ENCODE data around the gene BCL7A.
A peak's percentile ranks its signal among the peaks of the same experiment; 100 is the strongest.

BCL7A gene

GRCh38 chr12:122082621-122083356 is 61.1 kb downstream of the BCL7A start:
- no peak overlapping the region for H3K4me2 ChIP-seq (ENCODE audit: low read length)
- peaks cover 5% of the 10 kb centered on the region for H3K36me3 ChIP-seq (ENCODE audit: control insufficient read depth, insufficient read depth, low read length)
- no peak overlapping the region for H3K4ac ChIP-seq (ENCODE audit: low read depth, low read length)
- H4K8ac ChIP-seq (ENCODE audit: low read depth, low read length) = no peak overlapping the region
- H4K5ac ChIP-seq (ENCODE audit: low read length) = no peak overlapping the region
- no peak overlapping the region for H3K27ac ChIP-seq (ENCODE audit: low read depth, low read length)
- H2BK5ac ChIP-seq (ENCODE audit: low read length) = no peak overlapping the region
- no peaks in the 10 kb centered on the region for H3K27me3 ChIP-seq (ENCODE audit: insufficient read depth, low read length, poor library complexity)
- H3K9ac ChIP-seq (ENCODE audit: low read length) = no peak overlapping the region
- no peak overlapping the region for H3K23ac ChIP-seq (ENCODE audit: low read length)
- H3K4me3 ChIP-seq (ENCODE audit: low read length) = no peak overlapping the region
- peak; percentile 69 for DNase-seq
- no peak overlapping the region for H3K56ac ChIP-seq (ENCODE audit: low read length)
- H3K18ac ChIP-seq (ENCODE audit: low read length) = no peak overlapping the region
- no peak overlapping the region for H2AK5ac ChIP-seq (ENCODE audit: low read length)
- no CpG with 5 or more reads among the region's 6 CpGs for WGBS (ENCODE audit: extremely low coverage, insufficient coverage, low lambda C conversion rate)
- no peak overlapping the region for H2BK120ac ChIP-seq (ENCODE audit: low read depth, low read length)
- no peak overlapping the region for H2BK15ac ChIP-seq (replicated peaks; ENCODE audit: low read depth)
- H3K4me1 ChIP-seq (ENCODE audit: control insufficient read depth, low read depth, low read length) = peaks cover 9% of the 10 kb centered on the region
- H3K79me1 ChIP-seq (ENCODE audit: low read length) = peaks cover 38% of the 10 kb centered on the region
- H3K79me2 ChIP-seq (ENCODE audit: control insufficient read depth, insufficient read depth, low read length) = peaks cover 53% of the 10 kb centered on the region

GRCh38 chr12:122084857-122085405 is 63.2 kb downstream of the BCL7A start:
- no peak overlapping the region for H4K5ac ChIP-seq (ENCODE audit: low read length)

GRCh38 chr12:122085591-122085990 is 63.9 kb downstream of the BCL7A start:
- no peak for DNase-seq
- no peak overlapping the region for H3K4me2 ChIP-seq (ENCODE audit: low read length)
- no peak overlapping the region for H3K23ac ChIP-seq (ENCODE audit: low read length)
- peaks cover 30% of the 10 kb centered on the region for H3K79me1 ChIP-seq (ENCODE audit: low read length)
- peaks cover 43% of the 10 kb centered on the region for H3K79me2 ChIP-seq (ENCODE audit: control insufficient read depth, insufficient read depth, low read length)
- H3K4me3 ChIP-seq (ENCODE audit: low read length) = no peak overlapping the region
- H3K4me1 ChIP-seq (ENCODE audit: control insufficient read depth, low read depth, low read length) = peaks cover 7% of the 10 kb centered on the region
- no peak overlapping the region for H4K8ac ChIP-seq (ENCODE audit: low read depth, low read length)
- H2BK120ac ChIP-seq (ENCODE audit: low read depth, low read length) = no peak overlapping the region
- H3K36me3 ChIP-seq (ENCODE audit: control insufficient read depth, insufficient read depth, low read length) = peaks cover 5% of the 10 kb centered on the region
- H3K9ac ChIP-seq (ENCODE audit: low read length) = no peak overlapping the region
- no peak overlapping the region for H3K56ac ChIP-seq (ENCODE audit: low read length)
- no peak overlapping the region for H3K27ac ChIP-seq (ENCODE audit: low read depth, low read length)
- H2BK5ac ChIP-seq (ENCODE audit: low read length) = no peak overlapping the region
- H2AK5ac ChIP-seq (ENCODE audit: low read length) = no peak overlapping the region
- WGBS (ENCODE audit: extremely low coverage, insufficient coverage, low lambda C conversion rate) = no CpG with 5 or more reads among the region's 5 CpGs
- H2BK15ac ChIP-seq (replicated peaks; ENCODE audit: low read depth) = no peak overlapping the region
- no peak overlapping the region for H3K18ac ChIP-seq (ENCODE audit: low read length)
- H4K5ac ChIP-seq (ENCODE audit: low read length) = no peak overlapping the region
- H3K27me3 ChIP-seq (ENCODE audit: insufficient read depth, low read length, poor library complexity) = no peaks in the 10 kb centered on the region
- no peak overlapping the region for H3K4ac ChIP-seq (ENCODE audit: low read depth, low read length)

More at GRCh38 chr12:122084857-122085405, 63.2 kb downstream of the BCL7A start:
- Histone ChIP-seq H3K4me2 (ENCODE audit: low read length) (no peak overlapping the region), H2BK120ac (ENCODE audit: low read depth, low read length) (no peak overlapping the region), H3K23ac (ENCODE audit: low read length) (no peak overlapping the region), H3K4ac (ENCODE audit: low read depth, low read length) (no peak overlapping the region), H3K27me3 (ENCODE audit: insufficient read depth, low read length, poor library complexity) (no peaks in the 10 kb centered on the region), H3K79me2 (ENCODE audit: control insufficient read depth, insufficient read depth, low read length) (peaks cover 49% of the 10 kb centered on the region), H2AK5ac (ENCODE audit: low read length) (no peak overlapping the region), H2BK15ac (replicated peaks; ENCODE audit: low read depth) (no peak overlapping the region), H3K56ac (ENCODE audit: low read length) (no peak overlapping the region), H3K36me3 (ENCODE audit: control insufficient read depth, insufficient read depth, low read length) (peaks cover 5% of the 10 kb centered on the region), H4K8ac (ENCODE audit: low read depth, low read length) (no peak overlapping the region), H3K9ac (ENCODE audit: low read length) (no peak overlapping the region), H3K18ac (ENCODE audit: low read length) (no peak overlapping the region), H3K4me3 (ENCODE audit: low read length) (no peak overlapping the region), H2BK5ac (ENCODE audit: low read length) (no peak overlapping the region), H3K4me1 (ENCODE audit: control insufficient read depth, low read depth, low read length) (peaks cover 9% of the 10 kb centered on the region), H3K27ac (ENCODE audit: low read depth, low read length) (no peak overlapping the region), H3K79me1 (ENCODE audit: low read length) (peaks cover 34% of the 10 kb centered on the region)
- no CpG with 5 or more reads among the region's 13 CpGs for WGBS (ENCODE audit: extremely low coverage, insufficient coverage, low lambda C conversion rate)
- no peak for DNase-seq

- Histone ChIP-seq H3K23ac (ENCODE audit: low read length) (no peak overlapping the region), H4K5ac (ENCODE audit: low read length) (no peak overlapping the region), H3K18ac (ENCODE audit: low read length) (no peak overlapping the region), H3K4me2 (ENCODE audit: low read length) (no peak overlapping the region), H3K9ac (ENCODE audit: low read length) (no peak overlapping the region), H3K79me2 (ENCODE audit: control insufficient read depth, insufficient read depth, low read length) (peaks cover 41% of the 10 kb centered on the region), H3K56ac (ENCODE audit: low read length) (no peak overlapping the region), H3K4me1 (ENCODE audit: control insufficient read depth, low read depth, low read length) (peaks cover 7% of the 10 kb centered on the region), H2BK15ac (replicated peaks; ENCODE audit: low read depth) (no peak overlapping the region), H3K4me3 (ENCODE audit: low read length) (no peak overlapping the region), H3K27ac (ENCODE audit: low read depth, low read length) (no peak overlapping the region), H2BK5ac (ENCODE audit: low read length) (no peak overlapping the region), H3K79me1 (ENCODE audit: low read length) (peaks cover 31% of the 10 kb centered on the region), H2AK5ac (ENCODE audit: low read length) (no peak overlapping the region), H4K8ac (ENCODE audit: low read depth, low read length) (no peak overlapping the region), H3K4ac (ENCODE audit: low read depth, low read length) (no peak overlapping the region), H3K36me3 (ENCODE audit: control insufficient read depth, insufficient read depth, low read length) (peaks cover 5% of the 10 kb centered on the region), H3K27me3 (ENCODE audit: insufficient read depth, low read length, poor library complexity) (no peaks in the 10 kb centered on the region), H2BK120ac (ENCODE audit: low read depth, low read length) (no peak overlapping the region)
- no peak for DNase-seq
- no CpG with 5 or more reads among the region's 8 CpGs for WGBS (ENCODE audit: extremely low coverage, insufficient coverage, low lambda C conversion rate)
Measured at GRCh38 chr12:122086116-122086515, 64.4 kb downstream of the BCL7A start.

GRCh38 chr12:122086641-122087285 is 65.1 kb downstream of the BCL7A start:
- no peak overlapping the region for H3K27ac ChIP-seq (ENCODE audit: low read depth, low read length)
- H3K27me3 ChIP-seq (ENCODE audit: insufficient read depth, low read length, poor library complexity) = no peaks in the 10 kb centered on the region
- WGBS (ENCODE audit: extremely low coverage, insufficient coverage, low lambda C conversion rate) = no CpG with 5 or more reads among the region's 18 CpGs
- no peak overlapping the region for H3K9ac ChIP-seq (ENCODE audit: low read length)
- H3K36me3 ChIP-seq (ENCODE audit: control insufficient read depth, insufficient read depth, low read length) = peaks cover 5% of the 10 kb centered on the region
- H3K79me1 ChIP-seq (ENCODE audit: low read length) = peaks cover 28% of the 10 kb centered on the region
- no peak overlapping the region for H2BK5ac ChIP-seq (ENCODE audit: low read length)
- no peak overlapping the region for H3K56ac ChIP-seq (ENCODE audit: low read length)
- H3K4ac ChIP-seq (ENCODE audit: low read depth, low read length) = no peak overlapping the region
- H3K4me3 ChIP-seq (ENCODE audit: low read length) = no peak overlapping the region
- peaks cover 5% of the 10 kb centered on the region for H3K4me1 ChIP-seq (ENCODE audit: control insufficient read depth, low read depth, low read length)
- H2BK120ac ChIP-seq (ENCODE audit: low read depth, low read length) = no peak overlapping the region
- no peak for DNase-seq
- H4K8ac ChIP-seq (ENCODE audit: low read depth, low read length) = no peak overlapping the region
- H2BK15ac ChIP-seq (replicated peaks; ENCODE audit: low read depth) = no peak overlapping the region
- no peak overlapping the region for H3K4me2 ChIP-seq (ENCODE audit: low read length)
- no peak overlapping the region for H2AK5ac ChIP-seq (ENCODE audit: low read length)
- H4K5ac ChIP-seq (ENCODE audit: low read length) = no peak overlapping the region
- H3K18ac ChIP-seq (ENCODE audit: low read length) = no peak overlapping the region
- peaks cover 37% of the 10 kb centered on the region for H3K79me2 ChIP-seq (ENCODE audit: control insufficient read depth, insufficient read depth, low read length)
- H3K23ac ChIP-seq (ENCODE audit: low read length) = no peak overlapping the region
